Neural cell (in vitro differentiated cells): ENCODE measurements around the gene WDR20. TPM values are rescaled to one million over a fixed set of nuclear protein-coding genes. Genes with fewer than 3 reads are reported as not detected.

Experiments
- H2AFZ ChIP-seq: fragments of 200-600, 300-800 bp; sonication (generic), shearing (Covaris generic); 2 replicates; pipeline ENCODE4 v1.6.0; 2014; ENCODE audit warnings: low read depth, mild to moderate bottlenecking, antibody characterized with exemption, low read length, moderate library complexity
- H3F3A ChIP-seq: fragments of 200-600 bp; shearing (Covaris generic); 2 replicates; pipeline ENCODE4 v1.6.1; 2016; ENCODE audit warnings: mild to moderate bottlenecking, moderate library complexity, mixed read lengths, antibody characterized with exemption, low read length; ENCODE audit not compliant: insufficient read depth, poor library complexity, severe bottlenecking
- H3K27ac ChIP-seq: fragments of 200-600, 300-800 bp; sonication (generic), shearing (Covaris generic); 2 replicates; pipeline ENCODE4 v1.5.1; 2014; ENCODE audit warnings: mild to moderate bottlenecking, low read length, moderate library complexity
- H3K27me3 ChIP-seq: fragments of 300-800, 200-600 bp; sonication (generic), shearing (Covaris generic); 2 replicates; pipeline ENCODE4 v1.6.0; 2014; ENCODE audit warnings: mild to moderate bottlenecking, low read depth, low read length, moderate library complexity; ENCODE audit not compliant: insufficient read depth
- H3K36me3 ChIP-seq: fragments of 300-800, 200-600 bp; sonication (generic), shearing (Covaris generic); 2 replicates; pipeline ENCODE4 v1.5.1; 2014; ENCODE audit warnings: mild to moderate bottlenecking, antibody characterized with exemption, low read length, moderate library complexity; ENCODE audit not compliant: insufficient read depth
- H3K4me2 ChIP-seq: fragments of 300-800, 200-600 bp; sonication (generic), shearing (Covaris generic); 2 replicates; pipeline ENCODE4 v1.6.0; 2014; ENCODE audit warnings: mild to moderate bottlenecking, low read length
- H3K4me3 ChIP-seq: fragments of 300-800, 200-600 bp; sonication (generic), shearing (Covaris generic); 2 replicates; pipeline ENCODE4 v1.5.1; 2014; ENCODE audit warnings: mild to moderate bottlenecking, low read length, moderate library complexity
- H3K79me2 ChIP-seq: fragments of 200-600 bp; shearing (Covaris generic); replicated peaks from 2 replicates; pipeline ENCODE4 v1.6.0; 2014; ENCODE audit warnings: mild to moderate bottlenecking, low read length, moderate library complexity; ENCODE audit not compliant: insufficient read depth
- H3K9ac ChIP-seq: fragments of 300-800, 200-600 bp; sonication (generic), shearing (Covaris generic); 2 replicates; pipeline ENCODE4 v1.6.1; 2016; ENCODE audit warnings: mild to moderate bottlenecking, low read length, mixed read lengths
- H3K9me2 ChIP-seq: fragments of 200-600 bp; shearing (Covaris generic); 2 replicates; pipeline ENCODE4 v1.6.1; 2016; ENCODE audit warnings: mild to moderate bottlenecking, low read length, mixed read lengths; ENCODE audit not compliant: insufficient read depth
- H3K9me3 ChIP-seq: fragments of 200-600, 300-800 bp; sonication (generic), shearing (Covaris generic); 2 replicates; pipeline ENCODE4 v1.6.1; 2016; ENCODE audit warnings: mild to moderate bottlenecking, mixed run types, low read length, moderate library complexity, mixed read lengths
- H4K20me1 ChIP-seq: fragments of 200-600 bp; shearing (Covaris generic); 2 replicates; pipeline ENCODE4 v1.6.1; 2016; ENCODE audit warnings: mild to moderate bottlenecking, mixed run types; ENCODE audit not compliant: insufficient read depth
- MXI1 ChIP-seq: fragments of 450-650 bp; conservative IDR thresholded peaks from 2 replicates; pipeline ENCODE4 v1.6.1; 2014; ENCODE audit warnings: antibody characterized with exemption, mild to moderate bottlenecking; ENCODE audit not compliant: poor library complexity, severe bottlenecking
- POLR2AphosphoS5 ChIP-seq: IDR thresholded peaks from 2 replicates; pipeline ENCODE4 v1.6.1; 2012
- RAD21 ChIP-seq: fragments of 450-650 bp; conservative IDR thresholded peaks from 2 replicates; pipeline ENCODE4 v1.6.1; 2014; ENCODE audit warnings: antibody characterized with exemption, mild to moderate bottlenecking, moderate library complexity
- REST ChIP-seq: IDR thresholded peaks from 2 replicates; pipeline ENCODE4 v1.6.1; 2012; ENCODE audit warnings: borderline replicate concordance
- TAF1 ChIP-seq: IDR thresholded peaks from 2 replicates; pipeline ENCODE4 v1.6.1; 2012; ENCODE audit warnings: low read depth
- polyA plus RNA-seq: library from polyadenylated mRNA; depleted of rRNA; stranded (reverse); fragments of >200 nt; gene quantifications from 2 replicates; pipeline ENCODE4 v1.2.3, GENCODE V29; 2014
- TF ChIP-seq, protein P1 (sequence below): fragments of 450-650 bp; IDR thresholded peaks from 2 replicates; pipeline ENCODE4 v1.5.1; 2014; ENCODE audit warnings: antibody characterized with exemption, mild to moderate bottlenecking, moderate library complexity; ENCODE audit not compliant: poor library complexity, severe bottlenecking

WDR20 gene
- polyA plus RNA-seq, 1 donor from 2014 or later, result 28.6 TPM

GRCh38 chr14:102188187-102188586, 48.5 kb downstream of the WDR20 start:
- no peak overlapping the region for H3K4me3 ChIP-seq
- no peak overlapping the region for H2AFZ ChIP-seq
- no peaks in the 10 kb centered on the region for H4K20me1 ChIP-seq
- H3F3A ChIP-seq, result peaks cover 4% of the 10 kb centered on the region
- H3K9ac ChIP-seq, result no peak overlapping the region
- H3K9me2 ChIP-seq, result no peaks in the 10 kb centered on the region
- H3K79me2 ChIP-seq, result peaks cover 32% of the 10 kb centered on the region
- TF ChIP-seq POLR2AphosphoS5 (no peak), TAF1 (no peak), REST (no peak)
- TF ChIP-seq, protein P1, sequence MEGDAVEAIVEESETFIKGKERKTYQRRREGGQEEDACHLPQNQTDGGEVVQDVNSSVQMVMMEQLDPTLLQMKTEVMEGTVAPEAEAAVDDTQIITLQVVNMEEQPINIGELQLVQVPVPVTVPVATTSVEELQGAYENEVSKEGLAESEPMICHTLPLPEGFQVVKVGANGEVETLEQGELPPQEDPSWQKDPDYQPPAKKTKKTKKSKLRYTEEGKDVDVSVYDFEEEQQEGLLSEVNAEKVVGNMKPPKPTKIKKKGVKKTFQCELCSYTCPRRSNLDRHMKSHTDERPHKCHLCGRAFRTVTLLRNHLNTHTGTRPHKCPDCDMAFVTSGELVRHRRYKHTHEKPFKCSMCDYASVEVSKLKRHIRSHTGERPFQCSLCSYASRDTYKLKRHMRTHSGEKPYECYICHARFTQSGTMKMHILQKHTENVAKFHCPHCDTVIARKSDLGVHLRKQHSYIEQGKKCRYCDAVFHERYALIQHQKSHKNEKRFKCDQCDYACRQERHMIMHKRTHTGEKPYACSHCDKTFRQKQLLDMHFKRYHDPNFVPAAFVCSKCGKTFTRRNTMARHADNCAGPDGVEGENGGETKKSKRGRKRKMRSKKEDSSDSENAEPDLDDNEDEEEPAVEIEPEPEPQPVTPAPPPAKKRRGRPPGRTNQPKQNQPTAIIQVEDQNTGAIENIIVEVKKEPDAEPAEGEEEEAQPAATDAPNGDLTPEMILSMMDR, result no peak
- H3K27me3 ChIP-seq, result no peaks in the 10 kb centered on the region
- H3K36me3 ChIP-seq, result no peaks in the 10 kb centered on the region
- H3K27ac ChIP-seq, result no peak overlapping the region
- H3K4me2 ChIP-seq, result no peak overlapping the region
- no peaks in the 10 kb centered on the region for H3K9me3 ChIP-seq

- H3K27ac ChIP-seq, result no peak overlapping the region
Observed at GRCh38 chr14:102189874-102190273, 50.2 kb downstream of the WDR20 start.

GRCh38 chr14:102192840-102193502, 53.3 kb downstream of the WDR20 start:
- no peak overlapping the region for H3K4me2 ChIP-seq
- no peaks in the 10 kb centered on the region for H3F3A ChIP-seq
- H3K9me2 ChIP-seq, result no peaks in the 10 kb centered on the region
- peaks cover 4% of the 10 kb centered on the region for H4K20me1 ChIP-seq
- H3K27ac ChIP-seq, result no peak overlapping the region
- no peaks in the 10 kb centered on the region for H3K27me3 ChIP-seq
- no peaks in the 10 kb centered on the region for H3K9me3 ChIP-seq
- H3K36me3 ChIP-seq, result no peaks in the 10 kb centered on the region
- H3K4me3 ChIP-seq, result no peak overlapping the region
- H3K9ac ChIP-seq, result no peak overlapping the region
- no peak for TF ChIP-seq TAF1
- no peak for TF ChIP-seq REST
- TF ChIP-seq POLR2AphosphoS5, result no peak
- no peak for TF ChIP-seq MXI1
- TF ChIP-seq RAD21, result no peak
- no peak overlapping the region for H2AFZ ChIP-seq
- peaks cover 24% of the 10 kb centered on the region for H3K79me2 ChIP-seq

More at GRCh38 chr14:102189874-102190273, 50.2 kb downstream of the WDR20 start:
- no peak overlapping the region for H3K4me3 ChIP-seq
- no peaks in the 10 kb centered on the region for H3K27me3 ChIP-seq
- no peaks in the 10 kb centered on the region for H3K9me2 ChIP-seq
- no peaks in the 10 kb centered on the region for H3K36me3 ChIP-seq
- H4K20me1 ChIP-seq, result peaks cover 4% of the 10 kb centered on the region
- no peak overlapping the region for H2AFZ ChIP-seq
- no peaks in the 10 kb centered on the region for H3K9me3 ChIP-seq
- H3K79me2 ChIP-seq, result peaks cover 37% of the 10 kb centered on the region
- peaks cover 2% of the 10 kb centered on the region for H3F3A ChIP-seq
- no peak overlapping the region for H3K9ac ChIP-seq
- no peak for TF ChIP-seq RAD21
- no peak overlapping the region for H3K4me2 ChIP-seq
